IPS DF 6.9 (cell line): ENCODE measurements around the gene CUX1.
A peak's percentile ranks its signal among the peaks of the same experiment; 100 is the strongest.
"Not testable (repeated sequence)": the region's sequence is repeated elsewhere in the genome, so short reads cannot be mapped to it uniquely, and the experiment has no call there.

Experiments used
- DNase-seq: peaks from one replicate; pipeline ENCODE4 v3.0.0-alpha.2; 2013; ENCODE audit warnings: low read depth, low spot score
- H3K27ac ChIP-seq: one replicate; pipeline ENCODE4 v1.5.1; 2013; ENCODE audit warnings: low read length, control low read depth
- H3K27me3 ChIP-seq: 2 replicates; pipeline ENCODE4 v1.6.1; 2013; ENCODE audit warnings: mild to moderate bottlenecking, low read length; ENCODE audit not compliant: control insufficient read depth, insufficient read depth
- H3K36me3 ChIP-seq: 2 replicates; pipeline ENCODE4 v1.6.1; 2013; ENCODE audit warnings: low read length; ENCODE audit not compliant: control insufficient read depth, insufficient read depth
- H3K4me1 ChIP-seq: 2 replicates; pipeline ENCODE4 v1.6.1; 2013; ENCODE audit warnings: low read length; ENCODE audit not compliant: control insufficient read depth, insufficient read depth
- H3K4me3 ChIP-seq: 2 replicates; pipeline ENCODE4 v1.5.1; 2013; ENCODE audit warnings: mild to moderate bottlenecking, low read length
- H3K9me3 ChIP-seq: 2 replicates; pipeline ENCODE4 v1.6.1; 2013; ENCODE audit warnings: low read length, inconsistent platforms; ENCODE audit not compliant: control insufficient read depth, insufficient read depth
- WGBS: extraction: QIAGEN DNeasy Blood & Tissue Kit; methylation state at CpG from one replicate; pipeline ENCODE4 v1.1.7; 2013; ENCODE audit warnings: mixed read lengths, missing lambda C conversion rate; ENCODE audit not compliant: insufficient read length, insufficient coverage; 5-methylcytosine and 5-hydroxymethylcytosine counted together

CUX1 gene

DNA sequence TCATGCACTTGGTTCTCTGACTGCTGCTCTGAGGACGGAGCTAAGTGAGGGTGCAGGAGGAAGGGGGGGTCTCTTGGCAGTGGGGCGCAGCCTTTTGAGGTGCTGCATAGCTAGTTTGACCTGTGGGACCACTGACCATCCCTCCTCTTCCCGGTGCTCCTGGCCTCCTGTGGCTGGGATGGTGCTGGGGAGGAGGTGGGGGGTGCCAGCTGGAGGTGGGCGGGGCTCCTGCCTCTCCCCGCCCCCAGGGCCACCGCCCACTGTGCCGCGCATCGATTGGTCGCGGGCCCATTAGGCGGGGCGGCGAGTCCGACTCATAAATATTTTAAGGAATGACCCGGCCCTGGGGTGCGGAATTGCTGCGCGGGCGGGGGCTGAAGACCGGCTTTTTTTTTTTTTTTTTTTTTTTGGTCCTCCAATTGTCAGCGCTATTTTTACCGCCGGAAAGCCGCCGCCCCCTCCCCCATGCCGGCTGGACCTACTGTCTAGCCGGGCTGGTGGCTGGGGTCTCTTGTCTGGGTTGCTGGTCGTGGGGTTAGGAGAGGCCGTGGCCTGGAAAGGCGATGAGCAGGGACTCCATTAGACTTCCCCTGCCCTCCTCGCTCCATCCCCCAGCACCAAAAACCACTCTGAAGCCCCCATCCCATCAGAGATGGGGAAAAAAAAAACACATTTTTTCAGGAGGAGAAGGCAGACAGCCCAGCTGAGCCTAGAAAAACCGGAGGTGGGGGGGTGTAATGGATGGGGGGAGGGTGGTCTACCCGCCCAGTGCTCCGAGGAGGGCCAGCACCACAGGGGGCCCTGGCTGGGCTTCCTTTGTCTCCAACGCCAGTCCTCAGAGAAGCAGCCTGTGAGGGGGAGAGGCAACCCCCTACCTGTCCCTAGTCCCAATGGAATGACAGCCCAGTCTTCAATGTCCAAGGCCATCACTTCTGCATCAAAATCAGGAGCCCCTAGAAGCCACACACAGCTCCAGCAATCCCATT, 475.7 kb downstream of the CUX1 start:
- Histone ChIP-seq H3K36me3 (no peaks in the 10 kb centered on the region), H3K4me3 (peak overlapping the region; percentile 15; the same call in 1 of the 2 replicates), H3K9me3 (no peaks in the 10 kb centered on the region), H3K4me1 (peaks cover 5% of the 10 kb centered on the region; the same call in 1 of the 2 replicates), H3K27ac (no peak overlapping the region), H3K27me3 (no peaks in the 10 kb centered on the region)
- no peak for DNase-seq
- no CpG with 5 or more reads among the region's 36 CpGs for WGBS

DNA sequence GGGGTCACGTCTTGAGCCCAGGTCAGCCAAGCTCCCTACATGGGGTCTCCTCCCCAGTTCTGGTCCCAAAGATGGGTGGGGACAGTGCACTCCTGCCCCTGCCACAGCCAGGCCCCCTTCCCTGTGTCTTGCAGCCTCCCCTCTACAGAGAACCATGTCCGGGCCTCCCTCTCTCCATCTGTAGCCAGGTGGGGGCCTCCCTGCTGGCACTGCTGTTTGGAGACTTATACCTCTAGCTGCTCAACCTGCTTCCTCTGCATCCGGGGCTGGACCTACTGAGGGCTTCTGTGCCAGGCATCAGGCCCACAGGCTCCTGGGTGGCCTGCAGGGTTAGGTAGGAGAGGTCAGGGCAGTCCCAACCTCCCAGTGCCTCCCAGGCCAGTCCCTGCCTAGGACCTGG, 477.2 kb downstream of the CUX1 start:
- Histone ChIP-seq H3K9me3 (no peaks in the 10 kb centered on the region), H3K27me3 (no peaks in the 10 kb centered on the region), H3K4me3 (no peak overlapping the region), H3K4me1 (peaks cover 5% of the 10 kb centered on the region; the same call in 1 of the 2 replicates), H3K27ac (no peak overlapping the region), H3K36me3 (no peaks in the 10 kb centered on the region)
- DNase-seq: no peak
- WGBS: no CpG with 5 or more reads among the region's 3 CpGs

DNA sequence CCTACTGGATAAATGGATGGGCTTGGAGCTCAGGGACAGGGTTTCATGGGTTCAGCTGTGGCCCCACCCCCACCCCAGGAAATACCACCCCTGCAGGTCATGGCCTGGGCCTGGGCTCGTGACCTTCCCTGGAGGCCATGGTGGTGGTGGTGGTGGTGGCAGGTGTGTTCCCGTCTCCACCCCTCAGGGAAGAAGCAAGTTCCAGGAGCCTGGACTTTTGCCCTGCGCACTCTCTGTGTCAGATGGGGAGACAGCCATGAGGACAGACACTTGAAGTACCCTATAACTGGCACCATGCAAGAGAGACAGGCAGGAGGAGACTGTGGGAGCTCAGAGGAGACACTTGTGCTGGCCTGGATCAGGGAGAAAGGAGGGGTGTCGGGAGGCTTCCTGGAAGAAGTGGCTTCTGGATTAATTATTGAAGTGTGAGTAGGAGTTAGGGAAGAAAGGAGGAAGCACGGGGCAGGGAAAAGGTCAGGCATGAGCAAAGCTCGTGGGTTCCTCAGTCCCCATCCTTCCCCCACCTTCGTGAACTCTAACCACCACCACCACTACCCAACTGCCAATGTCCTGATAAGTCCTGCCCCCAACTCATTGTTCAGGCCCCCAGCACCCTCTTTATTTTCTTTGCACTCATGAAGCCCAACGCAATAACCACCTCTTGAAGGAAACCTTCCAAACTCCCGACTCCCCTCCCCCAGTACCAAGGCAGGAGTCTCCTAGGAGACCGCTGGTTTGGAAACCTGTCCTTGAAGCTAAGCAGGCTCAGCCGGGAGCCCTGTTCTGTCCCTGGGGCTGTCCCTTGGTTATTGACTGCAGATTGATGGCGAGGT, 478.1 kb downstream of the CUX1 start:
- no CpG with 5 or more reads among the region's 12 CpGs for WGBS
- Histone ChIP-seq H3K27ac (no peak overlapping the region), H3K36me3 (no peaks in the 10 kb centered on the region), H3K27me3 (no peaks in the 10 kb centered on the region), H3K4me1 (peaks cover 5% of the 10 kb centered on the region; the same call in 1 of the 2 replicates), H3K9me3 (no peaks in the 10 kb centered on the region), H3K4me3 (no peak overlapping the region)
- DNase-seq: no peak

DNA sequence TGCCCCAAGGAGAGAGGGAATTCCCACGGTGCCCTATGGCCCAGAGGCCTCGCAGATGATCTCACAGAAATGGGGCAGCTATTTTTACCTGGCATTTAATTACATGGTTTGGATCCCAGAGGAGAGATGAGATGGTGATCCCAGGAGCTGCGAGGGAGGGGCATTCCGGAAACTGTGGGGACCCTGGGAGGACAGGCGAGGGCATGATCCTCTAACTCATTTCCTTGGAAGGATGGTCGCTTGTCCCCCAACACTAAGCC, 478.7 kb downstream of the CUX1 start:
- WGBS: no CpG with 5 or more reads among the region's 6 CpGs
- no peak overlapping the region for H3K27ac ChIP-seq
- DNase-seq: no peak
- H3K36me3 ChIP-seq: no peaks in the 10 kb centered on the region
- no peaks in the 10 kb centered on the region for H3K9me3 ChIP-seq
- H3K4me1 ChIP-seq: peaks cover 5% of the 10 kb centered on the region; the same call in 1 of the 2 replicates
- H3K4me3 ChIP-seq: no peak overlapping the region
- H3K27me3 ChIP-seq: no peaks in the 10 kb centered on the region

DNA sequence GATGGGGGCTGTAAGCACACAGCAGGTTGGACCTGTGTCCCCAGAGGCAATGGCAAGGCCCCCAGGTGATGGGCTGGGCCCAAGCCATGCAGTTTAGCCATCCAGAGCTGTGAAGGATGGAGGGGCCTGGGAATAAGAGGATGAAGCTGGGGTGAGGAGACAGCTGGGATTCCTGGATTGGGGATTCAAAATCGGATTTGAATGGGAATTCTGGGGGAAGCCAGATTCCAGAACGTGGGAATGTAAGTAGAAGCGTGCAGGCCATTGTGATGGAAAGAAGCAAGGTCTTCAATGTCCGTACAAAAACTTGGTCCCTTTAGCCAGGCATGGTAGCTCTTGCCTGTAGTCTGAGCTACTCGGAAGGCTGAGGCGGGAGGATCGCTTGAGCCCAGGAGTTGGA, 479.1 kb downstream of the CUX1 start:
- Histone ChIP-seq H3K4me3 (no peak overlapping the region), H3K9me3 (no peaks in the 10 kb centered on the region), H3K27me3 (no peaks in the 10 kb centered on the region), H3K27ac (no peak overlapping the region), H3K36me3 (no peaks in the 10 kb centered on the region), H3K4me1 (peaks cover 6% of the 10 kb centered on the region; the same call in 1 of the 2 replicates)
- no peak for DNase-seq
- no CpG with 5 or more reads among the region's 7 CpGs for WGBS

DNA sequence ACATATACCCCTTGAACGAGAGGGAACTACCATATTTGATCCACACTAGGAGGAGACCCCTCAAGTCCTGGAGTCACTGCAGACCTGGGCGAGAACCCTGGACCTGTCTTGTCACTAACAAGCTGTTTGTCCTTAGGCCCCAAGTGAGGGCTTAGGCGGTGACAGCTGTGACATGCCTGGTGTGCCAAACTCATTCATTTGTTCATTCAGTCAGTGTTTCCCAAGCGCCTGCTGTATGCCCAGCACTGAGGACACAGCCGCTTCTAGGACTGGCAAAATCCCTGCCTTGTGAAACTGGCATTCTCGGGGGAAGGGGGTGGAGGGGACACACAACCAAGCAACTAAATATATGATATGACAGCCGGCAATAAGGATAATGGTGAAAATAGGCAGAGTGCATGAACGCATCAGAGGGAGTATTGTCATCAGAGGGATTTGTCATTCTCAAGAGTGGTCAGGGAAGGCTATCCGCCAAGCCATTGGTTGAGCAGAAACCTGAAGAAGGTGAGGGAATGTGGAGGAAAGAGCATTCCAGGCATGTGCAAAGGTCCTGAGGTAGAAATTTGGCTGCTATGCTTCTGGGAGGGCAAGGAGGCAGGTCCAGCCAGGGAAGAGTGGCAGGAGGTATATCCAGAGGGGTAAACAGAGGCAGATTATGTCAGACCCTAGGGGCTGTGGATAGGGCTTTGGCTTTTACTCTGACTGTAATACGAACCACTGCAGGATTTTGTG, 480.2 kb downstream of the CUX1 start:
- no peaks in the 10 kb centered on the region for H3K36me3 ChIP-seq
- no peaks in the 10 kb centered on the region for H3K9me3 ChIP-seq
- no peak overlapping the region for H3K27ac ChIP-seq
- no peak overlapping the region for H3K4me3 ChIP-seq
- no peaks in the 10 kb centered on the region for H3K27me3 ChIP-seq
- H3K4me1 ChIP-seq: peaks cover 6% of the 10 kb centered on the region; the same call in 1 of the 2 replicates
- DNase-seq: no peak
- WGBS: no CpG with 5 or more reads among the region's 10 CpGs

DNA sequence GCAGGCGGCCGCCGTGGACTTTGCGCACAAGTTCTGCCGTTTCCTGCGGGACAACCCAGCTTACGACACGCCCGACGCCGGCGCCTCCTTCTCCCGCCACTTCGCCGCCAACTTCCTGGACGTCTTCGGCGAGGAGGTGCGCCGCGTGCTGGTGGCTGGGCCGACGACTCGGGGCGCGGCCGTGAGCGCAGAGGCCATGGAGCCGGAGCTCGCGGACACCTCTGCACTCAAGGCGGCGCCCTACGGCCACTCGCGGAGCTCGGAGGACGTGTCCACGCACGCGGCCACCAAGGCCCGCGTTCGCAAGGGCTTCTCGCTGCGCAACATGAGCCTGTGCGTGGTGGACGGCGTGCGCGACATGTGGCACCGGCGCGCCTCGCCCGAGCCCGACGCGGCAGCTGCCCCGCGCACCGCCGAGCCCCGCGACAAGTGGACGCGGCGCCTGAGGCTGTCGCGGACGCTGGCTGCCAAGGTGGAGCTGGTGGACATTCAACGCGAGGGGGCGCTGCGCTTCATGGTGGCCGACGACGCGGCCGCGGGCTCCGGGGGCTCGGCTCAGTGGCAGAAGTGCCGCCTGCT, 483.3 kb downstream of the CUX1 start:
- Histone ChIP-seq H3K9me3 (no peaks in the 10 kb centered on the region), H3K4me3 (no peak overlapping the region), H3K36me3 (no peaks in the 10 kb centered on the region), H3K27ac (no peak overlapping the region), H3K27me3 (no peaks in the 10 kb centered on the region), H3K4me1 (0 out of 2 replicates have a peak, but pooled peaks cover 3% of the 10 kb centered on the region)
- no CpG with 5 or more reads among the region's 84 CpGs for WGBS
- no peak for DNase-seq

DNA sequence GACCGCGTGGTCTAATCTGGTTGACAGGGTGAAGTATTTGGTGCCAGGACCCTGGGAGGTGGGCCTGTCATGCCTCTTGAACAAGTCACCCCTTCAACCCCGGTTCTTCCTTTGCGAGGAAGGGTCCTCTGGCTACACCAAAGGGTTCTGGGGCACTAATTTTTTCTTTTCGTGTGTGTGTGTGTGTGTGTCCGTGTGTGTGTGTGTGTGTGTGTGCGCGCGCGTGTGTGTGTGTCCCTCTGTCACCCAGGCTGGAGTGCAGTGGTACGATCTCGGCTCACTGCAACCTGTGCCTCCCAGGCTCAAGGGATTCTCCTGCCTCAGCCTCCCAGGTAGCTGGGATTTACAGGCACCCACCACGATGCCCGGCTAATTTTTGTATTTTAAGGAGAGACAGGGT, 483.9 kb downstream of the CUX1 start:
- not testable (repeated sequence) for H3K27ac ChIP-seq, H3K36me3 ChIP-seq
- WGBS: no CpG with 5 or more reads among the region's 14 CpGs

DNA sequence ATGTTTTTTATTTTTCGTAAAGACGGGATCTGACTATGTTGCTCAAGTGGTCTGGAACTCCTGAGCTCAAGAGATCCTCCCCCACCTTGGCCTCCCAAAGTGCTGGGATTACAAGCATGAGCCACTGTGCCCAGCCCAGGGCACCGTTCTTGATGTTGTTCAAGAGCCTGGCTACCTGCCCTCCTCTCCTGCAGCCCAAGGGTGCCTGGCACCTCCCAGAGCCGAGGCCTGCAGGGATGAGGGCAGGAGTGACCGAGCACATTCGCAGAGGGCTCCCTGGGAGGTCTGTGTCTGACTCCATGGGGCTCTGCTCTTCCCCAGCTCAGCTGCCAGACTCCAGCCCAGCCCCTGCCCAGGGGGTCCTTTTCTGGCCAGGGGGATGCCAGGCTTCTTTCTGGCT, 484.6 kb downstream of the CUX1 start:
- no peak for DNase-seq
- H3K27ac ChIP-seq: no peak overlapping the region
- no CpG with 5 or more reads among the region's 6 CpGs for WGBS

More for the DNA sequence above, 483.9 kb downstream of the CUX1 start:
- H3K4me1 ChIP-seq, H3K27me3 ChIP-seq, DNase-seq, H3K4me3 ChIP-seq, H3K9me3 ChIP-seq: not testable (repeated sequence)

More for the DNA sequence above, 484.6 kb downstream of the CUX1 start:
- Histone ChIP-seq H3K27me3 (no peaks in the 10 kb centered on the region), H3K4me1 (peaks cover 5% of the 10 kb centered on the region), H3K36me3 (no peaks in the 10 kb centered on the region), H3K9me3 (no peaks in the 10 kb centered on the region), H3K4me3 (no peak overlapping the region)
